ENCODE measurements around the gene KCTD21.

Gene KCTD21

DNA sequence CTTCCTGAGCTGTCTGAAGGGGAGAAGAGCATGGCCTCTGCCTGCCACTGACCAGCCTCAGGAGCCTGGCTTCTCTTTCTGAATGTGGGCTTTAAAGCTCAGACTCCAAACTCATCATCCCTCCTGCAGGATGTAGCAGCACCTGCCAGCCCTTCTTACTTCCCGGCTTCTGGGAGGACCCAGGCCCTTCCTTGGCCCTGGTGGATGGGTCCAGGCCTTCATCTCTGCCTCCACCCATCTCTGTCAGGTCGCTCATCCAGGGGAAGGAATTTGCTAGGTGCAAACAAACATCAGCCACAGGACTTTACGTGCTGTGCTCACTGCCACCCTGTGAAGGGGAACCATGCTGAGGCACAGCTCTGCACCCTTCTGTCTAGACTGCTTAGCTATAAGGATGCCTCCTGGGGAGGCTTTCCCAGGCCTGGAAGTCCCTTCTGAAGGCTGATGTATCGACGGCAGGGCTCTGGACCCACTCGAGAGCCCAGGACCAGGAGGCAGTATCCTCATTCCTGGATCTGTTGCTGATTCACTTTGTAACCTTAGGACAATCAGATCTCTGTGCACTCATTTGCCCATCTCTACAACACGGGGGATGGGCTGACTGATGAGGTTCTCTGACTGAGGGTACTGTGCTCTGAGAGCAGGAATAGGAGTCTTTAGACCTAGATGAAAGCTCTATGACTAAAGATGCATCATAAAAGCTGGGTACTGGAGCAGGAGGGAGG is 31.2 kb upstream of the KCTD21 start:
- no peak for DNase-seq (ENCODE audit: low read depth, low spot score)

DNA sequence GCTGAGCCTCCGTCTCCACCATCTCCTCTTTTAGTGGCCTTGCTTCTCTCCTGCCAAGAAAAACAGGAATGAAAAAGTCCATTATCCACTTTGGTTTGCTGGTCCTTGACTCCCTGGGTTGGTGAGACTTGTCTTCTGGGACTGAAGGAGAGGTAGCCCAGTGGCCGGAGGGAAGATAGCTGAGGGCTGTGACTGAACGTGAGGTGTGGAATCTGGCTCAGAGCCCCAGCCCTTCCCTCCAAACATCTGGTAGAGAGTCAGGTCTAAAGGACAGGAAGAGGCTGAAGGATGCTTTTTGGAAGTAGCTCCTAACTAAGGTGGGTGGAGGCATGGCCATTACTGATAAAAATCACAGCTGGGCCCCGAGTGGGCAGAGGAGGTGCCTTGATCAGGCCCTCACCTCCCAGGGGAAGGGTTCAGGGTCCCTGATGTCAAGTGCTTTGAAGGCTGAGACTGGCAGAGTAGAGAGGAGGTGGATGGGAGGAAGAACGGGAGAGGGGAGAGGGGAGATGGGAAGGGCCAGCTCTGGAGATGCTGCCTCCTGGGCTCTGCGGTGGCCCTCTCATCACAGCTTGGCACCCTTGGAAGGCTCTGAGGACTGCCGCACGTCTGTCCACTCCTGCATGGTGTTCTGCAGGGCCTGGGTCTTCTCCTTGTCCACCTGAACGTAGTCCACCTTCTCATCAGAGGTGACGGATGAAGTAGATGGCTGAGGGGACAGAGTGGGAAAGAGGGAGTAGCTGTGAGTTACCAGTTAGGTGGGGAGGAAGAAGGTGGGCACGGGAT is 30.5 kb upstream of the KCTD21 start:
- DNase-seq (ENCODE audit: low read depth, low spot score), result no peak

DNA sequence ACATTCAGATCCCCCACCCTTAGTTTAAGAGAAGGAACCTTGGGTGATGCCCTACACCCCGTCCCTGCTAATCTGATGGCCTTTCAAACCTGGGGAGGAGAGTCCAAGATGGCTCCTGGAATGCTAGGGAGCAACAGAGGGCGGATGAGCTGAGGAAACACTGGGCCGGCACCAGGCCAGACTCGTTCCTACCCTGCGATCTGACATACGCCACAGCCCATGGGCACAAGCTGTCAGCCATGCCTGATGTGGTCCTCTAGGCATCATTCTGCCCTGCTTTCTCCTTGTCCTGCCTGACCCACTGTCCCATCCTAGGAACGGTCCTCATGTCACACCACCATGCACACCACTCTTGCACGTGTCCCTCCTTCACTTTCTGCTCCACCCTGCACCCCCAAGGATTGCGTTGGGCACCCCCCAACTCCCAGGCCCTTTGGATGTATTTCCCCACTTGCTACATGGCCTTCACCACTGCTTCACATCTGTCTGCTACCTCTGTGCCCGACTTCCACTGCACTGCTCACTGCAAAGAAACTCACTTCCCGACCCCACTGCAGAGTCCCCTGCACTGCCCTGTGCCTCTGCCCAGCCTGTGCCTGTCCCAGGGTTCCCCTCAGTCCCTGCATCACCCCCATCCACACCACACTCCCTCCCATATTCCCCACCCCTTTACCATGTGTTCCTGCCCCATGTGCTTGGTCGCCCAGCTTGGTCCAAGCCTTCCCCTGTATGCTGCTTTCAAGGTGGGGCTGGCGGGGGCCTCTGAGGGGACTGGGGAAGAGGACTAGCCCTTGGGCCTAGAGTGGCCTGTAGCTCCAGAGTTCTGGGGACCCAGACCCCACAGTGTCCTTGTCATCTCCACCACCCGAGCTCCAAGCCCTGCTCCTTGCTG is 29.5 kb upstream of the KCTD21 start:
- no peak for DNase-seq (ENCODE audit: low read depth, low spot score)

DNA sequence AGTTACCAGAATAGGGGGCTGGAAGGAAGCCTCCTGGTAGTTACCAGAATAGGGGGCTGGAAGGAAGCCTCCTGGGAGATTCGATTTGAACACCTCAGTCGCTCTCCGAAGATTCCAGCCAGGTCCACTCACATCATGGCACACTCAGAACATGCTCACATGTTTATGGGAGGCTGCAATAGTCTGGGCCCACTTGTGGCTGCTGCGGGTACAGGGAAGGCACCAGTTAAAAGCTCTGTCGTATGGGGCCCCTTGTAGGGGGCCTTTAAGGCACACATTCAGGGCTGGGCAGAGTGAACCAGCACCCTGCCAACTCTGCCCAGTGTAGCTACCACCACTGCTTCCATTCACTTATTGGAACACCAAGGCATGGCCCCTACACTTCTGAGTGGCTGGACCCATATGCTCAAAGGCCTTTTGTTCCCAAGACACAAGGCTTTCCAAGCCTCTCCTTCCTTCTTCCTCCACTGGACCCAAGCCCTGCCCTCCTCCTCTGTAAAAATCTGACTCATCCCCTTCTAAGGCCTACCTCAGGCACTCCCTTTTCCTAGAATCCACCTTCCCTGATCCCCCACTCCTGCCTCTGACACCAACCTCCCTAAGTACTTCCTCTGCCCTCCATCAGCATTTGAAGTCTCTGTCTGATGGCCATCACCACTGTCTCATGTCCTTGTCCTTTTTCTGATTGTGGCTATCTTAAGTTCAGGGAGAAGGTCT is 28.3 kb upstream of the KCTD21 start:
- no peak for DNase-seq (ENCODE audit: low read depth, low spot score)

DNA sequence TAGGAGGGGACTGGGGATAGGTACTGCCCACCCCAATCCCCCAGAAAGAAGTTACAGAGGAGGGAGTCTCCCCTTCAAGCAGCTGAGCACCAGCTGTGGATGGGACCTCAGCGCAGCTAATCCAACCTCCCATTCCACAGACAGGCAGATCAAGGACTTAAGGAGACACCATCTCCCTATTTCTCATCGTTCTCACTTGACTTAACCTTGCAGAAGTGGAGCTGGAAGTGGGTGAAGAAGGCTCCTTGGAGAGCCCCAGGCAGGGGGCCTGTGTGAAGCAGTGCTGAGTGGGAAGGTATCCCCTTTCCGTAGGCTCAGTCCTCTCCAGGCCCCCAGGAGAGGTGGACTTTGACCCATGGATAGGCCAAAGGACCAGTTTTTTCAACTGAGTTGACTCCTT is 27.6 kb upstream of the KCTD21 start:
- DNase-seq (ENCODE audit: low read depth, low spot score), result no peak

DNA sequence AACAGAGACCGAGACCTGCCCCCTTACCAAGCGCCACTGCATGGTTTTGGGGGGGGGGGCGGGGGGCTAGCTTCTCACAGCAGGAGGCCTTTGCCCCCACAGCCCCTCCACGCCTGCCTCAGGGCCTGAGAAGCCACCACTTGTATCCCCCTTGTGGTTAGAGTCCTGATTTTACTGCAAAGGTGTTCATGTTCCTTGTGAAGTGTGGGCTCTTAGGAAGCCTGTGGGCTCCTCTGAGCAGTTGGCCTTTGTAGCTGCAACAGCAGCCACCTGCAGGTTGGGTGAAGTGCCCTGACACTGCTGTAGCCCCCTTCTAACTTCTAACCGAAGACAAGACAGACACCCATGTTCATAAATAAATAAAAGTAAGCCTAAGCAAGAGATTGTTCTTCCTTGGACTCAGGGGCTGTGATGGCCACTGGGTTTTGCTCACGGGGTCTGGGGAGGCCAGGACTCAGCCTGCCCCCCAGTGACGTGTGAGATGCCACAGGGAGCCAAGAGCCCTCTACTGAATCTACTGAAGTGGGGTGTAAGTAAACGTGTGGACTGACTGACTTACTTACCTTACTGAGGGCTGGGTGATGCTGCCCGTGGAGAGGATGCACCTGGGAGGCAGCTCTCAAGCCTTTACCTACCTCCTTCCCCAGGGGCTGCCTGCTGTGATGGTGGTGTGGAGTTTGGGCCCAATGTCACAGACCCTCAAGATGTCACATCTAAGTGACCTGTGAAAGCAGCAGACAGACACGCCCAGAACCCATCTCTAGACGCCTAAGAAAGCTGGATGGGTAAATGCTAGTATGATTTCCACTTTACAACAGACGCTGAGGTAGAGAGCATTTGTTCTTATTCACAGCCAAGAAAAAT is 26.1 kb upstream of the KCTD21 start:
- DNase-seq (ENCODE audit: low read depth, low spot score), result no peak

DNA sequence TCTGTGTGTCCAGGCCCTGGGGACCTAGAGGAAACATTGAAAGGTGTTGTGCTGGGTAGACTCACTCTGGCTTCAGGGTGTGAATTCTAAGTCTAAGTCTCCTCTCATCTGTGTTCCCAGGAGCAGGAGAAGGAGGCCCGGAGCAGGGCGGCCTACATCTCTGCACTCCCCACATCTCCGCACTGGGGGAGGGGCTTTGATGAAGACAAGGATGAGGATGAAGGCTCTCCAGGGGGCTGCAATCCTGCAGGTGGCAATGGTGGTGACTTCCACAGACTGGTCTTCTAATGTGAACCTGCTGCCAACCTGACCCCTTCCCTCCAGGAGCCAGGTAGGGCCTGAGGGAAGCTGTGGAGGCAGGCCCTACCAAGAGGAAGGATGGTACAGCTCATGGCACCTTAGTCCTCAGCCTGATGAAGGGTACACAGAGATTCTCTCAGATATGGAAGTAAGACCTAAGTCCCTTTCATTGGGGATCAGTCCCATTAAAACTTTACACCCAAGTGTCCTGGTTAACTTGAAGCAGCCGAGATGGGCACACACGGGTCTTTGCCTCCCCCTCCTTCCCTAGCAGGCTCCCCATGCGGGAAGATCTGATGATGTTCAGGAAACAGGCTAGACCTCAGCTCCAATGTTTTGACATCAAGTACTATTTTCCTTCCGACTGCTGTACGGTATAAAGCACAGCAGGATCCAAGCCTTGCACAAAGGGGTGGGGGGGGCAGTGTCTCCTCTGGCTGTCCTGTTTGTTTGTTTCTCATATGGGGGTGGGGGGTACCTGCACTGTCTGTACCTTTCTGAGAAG is 25.3 kb upstream of the KCTD21 start:
- DNase-seq (ENCODE audit: low read depth, low spot score), result no peak

DNA sequence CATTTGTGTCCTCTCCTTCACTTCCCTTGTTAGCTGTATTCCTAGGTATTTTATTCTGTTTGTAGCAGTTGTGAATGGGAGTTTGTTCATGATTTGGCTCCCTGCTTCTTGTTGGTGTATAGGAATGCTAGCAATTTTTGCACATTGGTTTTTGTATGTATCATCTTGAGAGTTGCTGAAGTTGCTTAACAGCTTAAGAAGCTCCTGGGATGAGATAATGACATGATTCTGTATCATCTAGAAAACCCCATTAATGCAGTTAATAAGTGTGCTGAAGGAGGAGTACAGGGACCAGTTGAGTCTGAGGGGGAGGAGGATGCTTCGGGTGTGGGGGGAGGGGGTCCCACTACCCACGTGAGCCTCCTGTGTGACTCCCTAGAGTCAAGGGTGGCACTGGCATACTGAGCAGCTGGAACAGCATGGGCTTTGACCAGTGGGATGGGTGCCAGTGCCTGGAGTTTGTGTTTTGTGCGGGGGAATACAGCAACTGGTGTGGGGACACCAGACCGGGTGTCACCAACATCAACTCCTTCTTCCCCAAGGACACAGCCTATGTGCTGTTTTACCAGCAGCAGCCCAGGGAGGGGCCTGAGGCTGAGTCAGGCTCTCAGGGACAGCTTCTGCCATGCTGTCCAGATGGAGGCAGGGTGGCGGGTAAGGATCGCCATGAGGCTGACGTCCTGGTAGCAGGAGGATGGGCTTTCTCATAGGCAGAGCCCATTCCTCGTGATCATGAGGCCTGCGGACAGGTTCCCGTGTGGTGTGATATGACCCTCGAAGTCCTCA is 24.4 kb upstream of the KCTD21 start:
- no peak for DNase-seq (ENCODE audit: low read depth, low spot score)

DNA sequence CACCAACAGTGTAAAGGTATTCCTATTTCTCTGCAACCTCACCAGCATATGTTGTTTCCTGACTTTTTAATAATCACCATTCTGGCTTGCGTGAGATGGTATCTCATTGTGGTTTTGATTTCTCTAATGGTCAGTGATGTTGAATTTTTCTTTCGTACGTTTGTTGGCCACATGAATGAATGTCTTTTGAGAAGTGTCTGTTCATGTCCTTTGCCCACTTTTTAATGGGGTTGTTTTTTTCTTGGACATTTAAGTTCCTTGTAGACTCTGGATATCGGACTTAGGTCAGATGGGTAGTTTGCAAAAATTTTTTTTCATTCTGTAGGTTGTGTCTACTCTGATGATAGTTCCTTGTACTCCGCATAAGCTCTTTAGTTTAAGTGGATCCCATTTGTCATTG is 23.1 kb upstream of the KCTD21 start:
- no peak for DNase-seq (ENCODE audit: low read depth, low spot score)

DNA sequence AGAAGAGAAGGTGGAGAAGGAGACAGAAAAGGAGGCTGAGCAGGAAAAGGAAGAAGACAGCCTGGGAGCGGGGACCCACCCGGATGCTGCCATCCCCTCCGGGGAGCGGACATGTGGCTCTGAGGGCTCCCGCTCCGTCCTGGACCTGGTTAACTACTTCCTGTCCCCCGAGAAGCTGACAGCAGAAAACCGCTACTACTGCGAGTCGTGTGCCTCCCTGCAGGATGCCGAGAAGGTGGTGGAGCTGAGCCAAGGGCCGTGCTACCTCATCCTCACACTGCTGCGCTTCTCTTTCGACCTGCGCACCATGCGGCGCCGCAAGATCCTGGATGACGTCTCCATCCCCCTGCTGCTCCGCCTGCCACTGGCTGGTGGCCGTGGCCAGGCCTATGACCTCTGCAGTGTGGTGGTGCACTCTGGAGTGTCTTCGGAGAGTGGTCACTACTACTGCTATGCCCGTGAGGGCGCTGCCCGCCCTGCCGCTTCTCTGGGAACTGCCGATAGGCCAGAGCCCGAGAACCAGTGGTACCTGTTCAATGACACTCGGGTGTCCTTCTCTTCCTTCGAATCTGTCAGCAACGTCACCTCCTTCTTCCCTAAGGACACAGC is 21.7 kb upstream of the KCTD21 start:
- DNase-seq (ENCODE audit: low read depth, low spot score), result no peak

DNA sequence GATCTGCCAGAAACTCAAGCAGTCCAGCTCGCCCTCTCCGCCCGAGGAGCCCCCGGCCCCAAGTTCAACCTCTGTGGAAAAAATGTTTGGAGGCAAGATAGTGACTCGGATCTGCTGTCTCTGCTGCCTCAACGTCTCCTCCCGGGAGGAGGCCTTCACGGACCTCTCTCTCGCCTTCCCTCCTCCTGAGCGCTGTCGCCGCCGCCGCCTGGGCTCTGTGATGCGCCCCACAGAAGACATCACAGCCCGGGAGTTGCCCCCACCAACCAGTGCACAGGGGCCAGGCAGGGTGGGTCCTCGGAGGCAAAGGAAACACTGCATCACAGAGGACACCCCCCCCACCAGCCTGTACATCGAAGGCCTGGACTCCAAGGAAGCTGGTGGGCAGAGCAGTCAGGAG is 21.1 kb upstream of the KCTD21 start:
- DNase-seq (ENCODE audit: low read depth, low spot score), result no peak

DNA sequence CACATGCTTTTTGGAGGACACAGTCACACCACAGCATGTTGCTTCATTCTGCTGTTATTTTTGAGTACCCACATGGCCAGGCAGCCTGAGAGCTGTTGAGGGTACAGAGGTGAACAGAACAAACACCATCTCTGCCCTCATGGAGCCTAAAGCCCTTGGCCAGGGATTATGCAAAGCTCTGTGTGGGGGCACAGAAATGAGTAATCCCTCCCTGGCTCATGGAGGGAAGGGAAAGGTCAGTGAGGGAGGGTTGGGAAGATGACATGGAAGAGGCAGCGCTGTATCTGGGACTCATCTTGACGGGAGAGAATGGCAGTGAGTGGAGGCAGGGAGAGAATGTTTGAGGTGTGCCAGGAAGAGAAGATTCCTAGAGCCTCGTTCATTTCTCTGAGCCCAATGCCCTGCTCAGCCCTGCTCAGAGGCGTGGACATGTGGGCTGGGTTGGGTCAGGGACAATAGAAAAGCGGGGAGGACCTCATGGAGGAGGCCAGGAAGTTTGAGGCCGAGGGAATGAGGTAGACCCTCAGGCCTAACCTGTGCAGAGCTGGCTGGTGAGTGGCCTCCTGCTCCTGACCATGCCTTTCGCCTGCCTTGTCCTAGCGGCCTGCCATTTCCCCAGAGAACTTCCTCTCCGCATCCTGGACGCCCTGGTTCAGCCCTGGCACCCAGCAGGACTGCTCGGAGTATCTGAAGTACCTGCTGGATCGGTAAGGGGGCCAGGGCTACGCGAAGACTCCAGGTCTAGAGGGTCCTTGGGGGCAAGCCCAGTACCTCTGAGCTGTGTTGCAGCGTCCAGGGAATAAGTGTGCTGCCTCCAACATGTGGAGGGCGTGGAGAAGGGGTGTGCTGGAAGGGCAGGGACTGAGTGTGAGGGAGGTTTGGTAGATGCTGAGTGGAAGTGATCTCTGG is 20.1 kb upstream of the KCTD21 start:
- DNase-seq (ENCODE audit: low read depth, low spot score), result no peak

DNA sequence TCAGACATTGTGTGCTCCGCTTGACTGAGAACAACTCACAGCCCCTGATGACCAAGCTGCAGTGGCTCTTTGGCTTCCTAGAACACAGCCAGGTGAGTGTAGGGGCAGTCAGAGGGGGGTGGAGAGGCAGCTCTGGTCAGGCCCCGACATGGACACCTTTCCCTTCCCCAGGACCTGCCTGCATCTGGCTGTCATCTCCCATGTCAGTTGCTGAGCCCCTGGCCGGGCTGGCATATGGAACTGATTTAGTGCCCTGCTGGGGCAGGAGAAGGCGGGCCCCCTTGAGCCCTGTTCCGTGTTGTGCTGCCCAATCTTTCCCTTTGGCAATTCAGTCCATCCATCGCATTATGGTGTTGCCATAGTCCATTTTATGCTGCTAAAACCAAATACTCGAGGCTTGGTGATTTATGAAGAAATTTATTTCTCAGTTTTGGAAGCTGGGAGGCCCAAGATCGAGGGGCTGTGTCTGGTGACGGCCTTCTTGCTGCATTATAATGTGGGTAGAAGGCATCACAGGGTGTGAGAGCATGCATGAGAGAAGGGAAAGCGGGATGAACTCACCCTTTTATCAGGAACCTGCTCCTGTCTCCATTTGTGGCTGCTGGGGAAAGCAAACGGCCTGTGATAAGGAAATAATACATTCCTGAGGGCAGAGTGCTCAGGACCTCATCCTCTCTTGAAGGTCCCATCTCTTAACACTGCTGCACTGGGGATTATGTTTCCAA is 19.3 kb upstream of the KCTD21 start:
- no peak for DNase-seq (ENCODE audit: low read depth, low spot score)

DNA sequence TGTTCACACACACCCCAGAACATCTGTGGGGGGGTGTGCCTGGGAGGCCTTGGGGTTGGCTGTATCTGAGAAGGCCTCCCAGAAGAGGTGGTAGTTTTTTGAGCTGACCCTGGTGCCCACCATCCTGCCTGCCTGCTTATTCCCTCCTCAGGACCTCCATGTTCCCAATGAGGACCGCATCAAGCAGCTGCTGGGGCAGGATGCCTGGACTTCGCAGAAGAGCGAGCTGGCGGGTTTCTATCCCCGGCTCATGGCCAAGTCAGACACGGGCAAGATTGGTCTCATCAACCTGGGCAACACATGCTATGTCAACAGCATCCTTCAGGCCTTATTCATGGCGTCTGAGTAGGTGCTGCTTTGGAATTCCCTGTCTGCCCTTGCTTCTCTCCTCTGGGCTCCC is 17.3 kb upstream of the KCTD21 start:
- no peak for DNase-seq (ENCODE audit: low read depth, low spot score)

DNA sequence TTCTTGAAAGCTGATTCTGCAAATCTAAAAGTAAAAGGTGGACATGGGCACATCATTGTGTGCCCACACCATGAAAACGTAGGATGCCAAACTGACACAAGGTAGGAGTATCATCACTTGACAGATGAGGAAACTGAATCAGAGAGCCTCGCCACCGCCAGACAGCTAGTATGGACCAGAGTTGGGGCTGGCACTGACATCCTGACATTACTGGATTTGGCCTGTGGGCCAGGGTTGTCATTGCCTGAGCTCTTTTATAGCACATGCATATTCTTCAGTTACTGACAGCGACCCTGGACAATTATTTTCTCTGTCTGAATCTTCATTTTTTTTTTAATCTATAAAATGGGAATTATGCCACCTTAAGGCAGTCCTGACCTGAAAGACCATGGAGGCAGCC is 16.8 kb upstream of the KCTD21 start:
- DNase-seq (ENCODE audit: low read depth, low spot score), result no peak

DNA sequence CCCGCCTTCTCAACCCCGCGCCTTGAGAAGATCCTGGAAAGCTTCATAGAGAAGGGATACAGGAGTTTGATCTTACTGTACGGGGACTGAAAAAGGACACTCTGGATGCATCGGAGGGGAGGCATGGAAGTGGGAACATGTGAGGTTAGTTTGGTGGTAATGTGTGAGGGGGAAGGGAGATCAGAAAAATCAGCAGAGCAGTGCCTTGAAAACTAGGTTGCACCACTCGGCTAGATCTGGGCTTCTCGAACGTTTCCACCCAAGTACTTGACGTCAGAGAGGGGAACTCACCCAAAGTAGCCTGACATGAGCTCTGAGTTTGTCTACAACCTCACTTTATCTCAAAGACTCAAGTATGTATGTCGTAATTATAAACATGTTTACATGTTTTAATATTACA is 14.8 kb upstream of the KCTD21 start:
- no peak for DNase-seq (ENCODE audit: low read depth, low spot score)

DNA sequence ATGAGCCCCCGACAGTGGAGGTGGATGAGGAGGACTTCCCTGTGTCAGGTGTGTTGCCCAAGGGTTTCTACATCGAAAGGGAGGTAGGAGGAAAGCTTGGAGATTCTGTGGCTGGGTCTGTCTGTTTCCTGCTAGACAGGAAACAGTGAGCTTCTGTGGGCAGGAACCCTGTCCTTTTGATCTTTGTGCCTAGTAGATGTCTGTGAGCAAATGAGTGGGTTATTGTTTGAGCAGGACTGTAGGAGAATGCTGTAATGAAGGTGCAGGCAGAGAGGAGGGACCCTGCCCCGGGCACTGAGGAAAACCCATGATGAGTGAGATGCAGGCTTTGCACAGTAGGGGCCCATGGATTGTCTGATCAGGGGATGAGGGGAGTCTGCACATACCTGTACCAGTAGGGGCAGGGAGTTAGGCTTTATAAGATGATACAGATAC is 14.3 kb upstream of the KCTD21 start:
- DNase-seq (ENCODE audit: low read depth, low spot score), result no peak

Measured in activated naive CD8-positive, alpha-beta T cell treated with anti-CD3 and anti-CD28 coated beads, Interleukin-2, amount 50 U/mL, for 16 hours (primary cell).